ENCODE measurements around the gene SLC29A4.

DNA sequence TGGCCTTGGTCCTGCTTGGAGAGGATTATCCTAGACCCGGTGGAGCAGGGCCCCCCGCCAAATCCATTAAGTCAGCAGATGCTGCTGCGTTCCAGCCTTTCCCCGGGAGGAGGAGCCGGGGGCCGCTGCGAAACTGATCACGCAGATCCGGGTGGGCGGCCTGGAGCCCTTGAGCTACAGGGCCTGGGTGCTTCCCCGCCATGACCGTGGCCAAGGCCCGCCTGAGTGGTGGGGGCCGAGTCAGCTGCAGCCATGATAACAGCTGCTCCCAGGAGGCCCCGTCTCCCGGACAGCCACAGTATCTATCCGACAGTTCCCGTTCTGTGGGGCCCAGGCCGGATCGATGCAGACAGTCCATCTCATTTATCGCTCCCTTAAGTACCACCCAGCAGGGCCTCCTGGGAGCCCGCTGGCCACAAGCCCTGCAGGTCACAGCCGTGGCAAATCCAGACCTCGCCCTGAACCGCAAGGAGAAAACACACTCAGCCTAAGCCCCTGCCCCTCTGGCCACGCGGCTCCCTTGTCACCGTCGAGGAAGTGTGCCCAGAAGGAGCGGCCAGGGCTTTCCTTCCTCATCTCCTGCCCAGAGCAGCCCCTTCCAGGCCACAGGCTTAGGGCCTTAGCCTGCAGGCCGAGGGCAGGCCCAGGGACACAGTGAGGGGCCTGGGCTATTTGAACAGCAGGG, 34.4 kb upstream of the SLC29A4 start:
- TF ChIP-seq CTCF (conservative IDR thresholded peaks at IDR 0.05; ENCODE audit: low read depth, low read length) (no peak), EZH2 (IDR thresholded peaks at IDR 0.05; ENCODE audit: low read length, unreplicated experiment) (no peak)

All from PC-3 (cell line).